A673 (cell line): ENCODE data around the gene TACR2.

ENCODE experiments used
- EZH2 ChIP-seq: fragments of 200-600 bp; sonication (generic); IDR thresholded peaks from 2 replicates; pipeline ENCODE4 v1.6.1; 2017; ENCODE audit warnings: borderline replicate concordance, low read depth, mild to moderate bottlenecking, mixed read lengths, antibody characterized with exemption, low read length; ENCODE audit not compliant: poor library complexity, severe bottlenecking
- TF ChIP-seq, protein P1 (sequence below): fragments of 300-800, 200-600 bp; sonication (generic); conservative IDR thresholded peaks from 2 replicates; pipeline ENCODE4 v1.5.1; 2017; ENCODE audit warnings: low read depth, mild to moderate bottlenecking, antibody characterized with exemption, low read length, moderate library complexity, mixed read lengths

DNA sequence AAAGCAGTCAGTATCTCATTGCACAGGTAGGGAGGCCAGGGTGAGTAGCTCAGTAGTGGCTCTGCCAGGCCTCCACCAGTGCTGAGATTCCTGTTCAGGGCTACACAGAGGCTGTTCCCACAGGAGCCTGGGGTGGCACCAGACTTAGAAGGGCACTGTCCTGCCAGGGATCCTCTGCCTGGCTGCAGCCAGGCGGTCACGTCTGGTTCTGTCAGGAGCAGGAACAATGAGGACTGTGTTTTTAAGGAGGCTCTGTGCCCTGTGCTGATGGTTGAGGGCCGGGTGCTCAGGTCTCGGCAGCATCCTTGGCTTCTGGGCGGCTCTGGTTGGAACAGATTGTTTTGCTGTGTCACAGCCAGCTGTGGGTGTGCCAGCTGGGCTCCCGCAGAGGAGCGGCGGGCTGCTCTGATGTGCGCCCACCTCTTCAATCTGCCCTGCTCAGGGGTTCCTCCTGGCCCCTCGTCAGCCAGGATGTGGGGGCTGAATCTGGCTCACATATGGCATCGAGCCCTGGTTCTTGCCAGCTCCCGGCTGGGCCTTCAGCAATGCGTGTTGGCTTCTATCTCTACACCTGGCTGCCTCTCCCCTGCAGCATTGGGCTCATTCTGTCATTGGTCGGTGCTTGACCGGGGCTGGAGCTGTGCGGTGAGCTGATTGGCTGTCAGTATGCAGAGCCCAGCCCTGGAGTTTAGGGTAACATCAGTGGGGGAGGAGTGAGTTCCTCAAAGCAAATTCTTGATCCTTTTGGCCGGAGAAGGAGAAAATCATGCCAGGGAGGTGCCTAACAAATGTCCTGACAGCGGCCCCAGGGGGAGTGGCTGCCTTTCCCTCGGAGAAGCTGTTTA is 41.2 kb downstream of the TACR2 start:
- TF ChIP-seq, protein P1, sequence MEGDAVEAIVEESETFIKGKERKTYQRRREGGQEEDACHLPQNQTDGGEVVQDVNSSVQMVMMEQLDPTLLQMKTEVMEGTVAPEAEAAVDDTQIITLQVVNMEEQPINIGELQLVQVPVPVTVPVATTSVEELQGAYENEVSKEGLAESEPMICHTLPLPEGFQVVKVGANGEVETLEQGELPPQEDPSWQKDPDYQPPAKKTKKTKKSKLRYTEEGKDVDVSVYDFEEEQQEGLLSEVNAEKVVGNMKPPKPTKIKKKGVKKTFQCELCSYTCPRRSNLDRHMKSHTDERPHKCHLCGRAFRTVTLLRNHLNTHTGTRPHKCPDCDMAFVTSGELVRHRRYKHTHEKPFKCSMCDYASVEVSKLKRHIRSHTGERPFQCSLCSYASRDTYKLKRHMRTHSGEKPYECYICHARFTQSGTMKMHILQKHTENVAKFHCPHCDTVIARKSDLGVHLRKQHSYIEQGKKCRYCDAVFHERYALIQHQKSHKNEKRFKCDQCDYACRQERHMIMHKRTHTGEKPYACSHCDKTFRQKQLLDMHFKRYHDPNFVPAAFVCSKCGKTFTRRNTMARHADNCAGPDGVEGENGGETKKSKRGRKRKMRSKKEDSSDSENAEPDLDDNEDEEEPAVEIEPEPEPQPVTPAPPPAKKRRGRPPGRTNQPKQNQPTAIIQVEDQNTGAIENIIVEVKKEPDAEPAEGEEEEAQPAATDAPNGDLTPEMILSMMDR, result no peak
- TF ChIP-seq EZH2, result no peak
